HepG2 (cell line): ENCODE data around the gene DNASE1L2. TPM values are rescaled to one million over a fixed set of nuclear protein-coding genes. Genes with fewer than 3 reads are reported as not detected.
"Not testable (repeated sequence)": the region's sequence is repeated elsewhere in the genome, so short reads cannot be mapped to it uniquely, and the experiment has no call there.

Source experiments
- ATAC-seq: fragments of 200-7000 bp; cut with Tn5 transposase; 3 replicates; pipeline ENCODE4 v1.9.1; 2020; ENCODE audit warnings: mild to moderate bottlenecking, moderate library complexity
- BruUV-seq: library from RNA; stranded (reverse); fragments of 400-500 nt; replicated peaks from 2 replicates; lab custom pipeline; 2021; lab: Mats Ljungman, UMichigan
- CTCF ChIA-PET: fragments of 300-600 bp; formaldehyde crosslinking; extraction: SDS; loops from one replicate; lab custom pipeline; 2021; ENCODE audit warnings: low total read pairs, inconsistent platforms, low intra/inter-chr PET ratio; lab: Yijun Ruan, JAX
- POLR2A ChIA-PET: fragments of 350-600 bp; sonication (Branson Sonifier 250); formaldehyde crosslinking; loops from one replicate; lab custom pipeline; 2020; ENCODE audit warnings: antibody characterized with exemption, inconsistent platforms; lab: Yijun Ruan, JAX
- DNase-seq: peaks from one replicate; pipeline ENCODE4 v3.0.0-alpha.2; 2015; ENCODE audit warnings: low spot score
- FAIRE-seq: peaks from 3 replicates; lab custom pipeline; 2011; peaks lifted over from hg19 to GRCh38; lab: Jason Lieb, UNC
- H2AFZ ChIP-seq: one replicate; pipeline ENCODE4 v1.6.1; 2011; ENCODE audit warnings: low read length, inconsistent platforms
- H3K27ac ChIP-seq: fragments of 300-600 bp; 3 replicates; pipeline ENCODE4 v1.8.0; 2011; ENCODE audit warnings: mixed run types, mild to moderate bottlenecking, mixed read lengths, low read length, inconsistent platforms; ENCODE audit not compliant: insufficient read depth; ENCODE audit errors: extremely low read length
- H3K27me3 ChIP-seq, 2 experiments: fragments of 200-600 bp in 1 of 2; 2 replicates in 1 of 2; 3 replicates in 1 of 2; pipeline versions ENCODE4 v1.6.0 to v1.8.0; 2011; ENCODE audit warnings: low read length in 2 of 2, mild to moderate bottlenecking in 2 of 2, moderate library complexity in 2 of 2, inconsistent platforms in 1 of 2; ENCODE audit not compliant: insufficient read depth in 2 of 2, control insufficient read depth in 1 of 2
- H3K36me3 ChIP-seq, 2 experiments: fragments of 200-600 bp in 1 of 2; replicated peaks in 1 of 2; 2 replicates in 1 of 2; 3 replicates in 1 of 2; pipeline versions ENCODE4 v1.5.1 to v1.8.0; 2011; ENCODE audit warnings: low read length in 2 of 2, inconsistent platforms in 1 of 2; ENCODE audit not compliant: insufficient read depth in 2 of 2, control insufficient read depth in 1 of 2
- H3K4me1 ChIP-seq: 2 replicates; pipeline ENCODE4 v1.5.1; 2012; ENCODE audit warnings: low read length, inconsistent platforms; ENCODE audit not compliant: insufficient read depth
- H3K4me2 ChIP-seq: 2 replicates; pipeline ENCODE4 v1.6.0; 2011; ENCODE audit warnings: low read depth, low read length, inconsistent platforms
- H3K4me3 ChIP-seq, 3 experiments: fragments of 200-600 bp in 1 of 3; sonication (generic), shearing (Covaris generic) in 1 of 3; replicated peaks in 1 of 3; 2 replicates each; pipeline ENCODE4 v1.5.1; 2011 to 2016; ENCODE audit warnings: low read length in 3 of 3, inconsistent platforms in 2 of 3, low read depth in 2 of 3, mild to moderate bottlenecking in 2 of 3, control low read depth in 1 of 3, mixed read lengths in 1 of 3; ENCODE audit not compliant: insufficient read depth in 1 of 3
- H3K79me2 ChIP-seq: one replicate; pipeline ENCODE4 v1.6.1; 2011; ENCODE audit warnings: low read length, inconsistent platforms; ENCODE audit not compliant: insufficient read depth
- H3K9ac ChIP-seq: 2 replicates; pipeline ENCODE4 v1.6.0; 2011; ENCODE audit warnings: mild to moderate bottlenecking, low read depth, low read length, inconsistent platforms; ENCODE audit not compliant: insufficient read depth
- H3K9me3 ChIP-seq: 2 replicates; pipeline ENCODE4 v1.5.1; 2012; ENCODE audit warnings: mild to moderate bottlenecking, low read length
- H4K20me1 ChIP-seq: 2 replicates; pipeline ENCODE4 v1.6.0; 2011; ENCODE audit warnings: inconsistent platforms, mild to moderate bottlenecking, low read length, moderate library complexity; ENCODE audit not compliant: insufficient read depth
- GLMP ChIP-seq: sonication (generic); formaldehyde crosslinking; IDR thresholded peaks from 2 replicates; pipeline ENCODE4 v1.9.0; 2021; ENCODE audit warnings: missing genetic modification reagents, mild to moderate bottlenecking, borderline replicate concordance
- PAF1 ChIP-seq: IDR thresholded peaks from 2 replicates; pipeline ENCODE4 v1.6.1; 2016; ENCODE audit warnings: missing genetic modification reagents, missing compliant biosample characterization
- POLR2G ChIP-seq: fragments of 200-400 bp; formaldehyde crosslinking; IDR thresholded peaks from 2 replicates; pipeline ENCODE4 v1.6.1; 2018; ENCODE audit warnings: mild to moderate bottlenecking, low read depth, low read length, moderate library complexity
- WGBS: methylation state at CpG from one replicate; pipeline ENCODE4 v1.1.6; 2017; ENCODE audit warnings: low lambda C conversion rate; 5-methylcytosine and 5-hydroxymethylcytosine counted together
- in situ Hi-C: cut with HindIII; loops from 2 replicates; pipeline ENCODE4 v1.10.0; 2017; ENCODE audit warnings: low pct_unique_long_range_greater_than_20kb; ENCODE audit not compliant: extremely low pct_ligation_motif_present
- intact Hi-C: fragments of 100-400 bp; cut with micrococcal nuclease; formaldehyde crosslinking; loops from one replicate; pipeline ENCODE4 v1.10.0; 2022; ENCODE audit not compliant: unreplicated experiment
- polyA plus RNA-seq, 8 experiments: library from polyadenylated mRNA; depleted of rRNA in 3 of 8; stranded (reverse) in 7 of 8; unstranded in 1 of 8; fragments of >200 nt; fragmentation: Illumina TruSeq in 4 of 8; extraction: Trizol in 4 of 8; gene quantifications; 2 replicates each; pipeline versions ENCODE4 v1.2.1 to v1.2.3, GENCODE V29; 2011 to 2016; ENCODE audit warnings: low read depth in 4 of 8, missing spikeins in 1 of 8, mixed read lengths in 1 of 8; ENCODE audit not compliant: insufficient read depth in 1 of 8
- total RNA-seq, 5 experiments: library from RNA; depleted of rRNA; stranded (reverse); fragments of >200 nt; fragmentation: Illumina TruSeq; extraction: Trizol; gene quantifications; 2 replicates each; pipeline ENCODE4 v1.2.3, GENCODE V29; 2016; ENCODE audit warnings: low read depth in 1 of 5

The DNASE1L2 gene
- total and polyA plus RNA-seq, 2 of the 13 experiments (the other 11 are each of a cell fraction or from before 2014, with no cell fraction given) = 0.44 to 0.50 TPM

GRCh38 chr16:2238838-2239675, 2.8 kb downstream of the DNASE1L2 start (continued):
- TF ChIP-seq GLMP (CRISPR knock-in tag) (no peak), PAF1 (no peak)

GRCh38 chr16:2240331-2240730, 4.1 kb downstream of the DNASE1L2 start:
- H3K9ac ChIP-seq, H2AFZ ChIP-seq, H3K9me3 ChIP-seq, in situ Hi-C loops, H3K27ac ChIP-seq, H3K27me3 ChIP-seq, CTCF ChIA-PET, H4K20me1 ChIP-seq, ATAC-seq, H3K4me2 ChIP-seq, DNase-seq, BruUV-seq, H3K4me3 ChIP-seq, intact Hi-C loops, H3K79me2 ChIP-seq, FAIRE-seq: not testable (repeated sequence)
- POLR2A ChIA-PET = interaction anchor here (1.4 to 3.5 kb wide), 3 partner anchors 11 to 85 kb away, joined by 3 to 16 read pairs (median 5); partner anchors contain the start of genes ECI1 and TRAF7
- TF ChIP-seq POLR2G = 0 out of 2 replicates have a peak, but pooled peaks have one; percentile 24
- 95% methylated on average over 9 of the region's 9 CpGs for WGBS
- H3K36me3 ChIP-seq = peaks cover 14 to 32% of the 10 kb centered on the region in 2 experiments; a peak in 4 of 5 replicates
- H3K4me1 ChIP-seq = peaks cover 31% of the 10 kb centered on the region
